ENCODE results near the gene RHBDD1.

RHBDD1 gene

DNA sequence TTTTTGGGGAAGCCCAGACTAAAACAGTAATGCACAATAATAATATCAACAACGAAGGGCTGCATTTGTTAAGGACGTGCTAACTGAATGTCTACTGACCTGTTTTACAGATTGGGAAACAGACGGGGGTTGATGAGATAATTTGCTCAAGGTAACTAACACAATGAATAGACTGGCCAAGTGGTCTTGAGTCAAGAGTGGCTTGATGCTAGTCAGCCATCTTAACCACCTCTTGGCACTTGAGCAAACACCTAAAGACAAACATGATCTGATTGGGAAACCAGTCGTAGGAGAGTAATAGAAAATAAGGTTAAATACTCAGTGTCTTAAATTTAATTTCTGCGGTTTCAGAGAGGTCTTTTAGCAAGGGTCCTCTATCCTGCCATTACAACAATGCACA is 14.2 kb downstream of the RHBDD1 start:
- Histone ChIP-seq H2BK5ac (ENCODE audit: low read length) (no peak overlapping the region), H2BK15ac (replicated peaks; ENCODE audit: low read depth) (no peak overlapping the region), H3K4me2 (ENCODE audit: low read length) (no peak overlapping the region), H3K27ac (ENCODE audit: low read depth, low read length) (no peak overlapping the region), H3K27me3 (ENCODE audit: insufficient read depth, low read length, poor library complexity) (no peaks in the 10 kb centered on the region), H3K56ac (ENCODE audit: low read length) (no peak overlapping the region), H3K9ac (ENCODE audit: low read length) (no peak overlapping the region), H2BK120ac (ENCODE audit: low read depth, low read length) (no peak overlapping the region), H3K79me2 (ENCODE audit: control insufficient read depth, insufficient read depth, low read length) (no peaks in the 10 kb centered on the region), H3K4ac (ENCODE audit: low read depth, low read length) (no peak overlapping the region), H3K4me1 (ENCODE audit: control insufficient read depth, low read depth, low read length) (peaks cover 2% of the 10 kb centered on the region), H4K8ac (ENCODE audit: low read depth, low read length) (no peak overlapping the region), H3K23ac (ENCODE audit: low read length) (no peak overlapping the region), H3K4me3 (ENCODE audit: low read length) (no peak overlapping the region), H3K18ac (ENCODE audit: low read length) (no peak overlapping the region), H2AK5ac (ENCODE audit: low read length) (no peak overlapping the region), H3K36me3 (ENCODE audit: control insufficient read depth, insufficient read depth, low read length) (no peaks in the 10 kb centered on the region), H3K79me1 (ENCODE audit: low read length) (no peaks in the 10 kb centered on the region), H4K5ac (ENCODE audit: low read length) (no peak overlapping the region)
- no peak for DNase-seq
- WGBS (ENCODE audit: extremely low coverage, insufficient coverage, low lambda C conversion rate), result no CpG with 5 or more reads among the region's 5 CpGs

DNA sequence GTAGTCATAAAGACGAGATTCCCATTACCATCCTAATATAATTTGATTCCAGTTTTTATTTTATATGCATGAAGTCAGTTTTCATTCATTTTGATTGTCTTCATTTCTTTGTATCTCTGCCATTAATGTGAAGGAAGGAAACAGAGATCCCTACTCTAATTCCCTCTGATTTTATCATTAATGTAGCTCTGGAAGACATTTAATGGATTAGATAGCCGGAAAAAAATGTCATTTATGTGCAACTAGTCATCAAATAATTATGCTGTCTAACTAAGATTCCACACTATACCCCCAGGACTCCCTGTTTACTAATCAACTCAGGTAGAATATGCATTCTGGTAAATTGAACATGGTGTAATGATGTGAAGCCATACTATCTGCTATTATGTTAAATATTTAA is 19.9 kb downstream of the RHBDD1 start:
- no CpG with 5 or more reads among the region's 2 CpGs for WGBS (ENCODE audit: extremely low coverage, insufficient coverage, low lambda C conversion rate)
- no peaks in the 10 kb centered on the region for H3K79me2 ChIP-seq (ENCODE audit: control insufficient read depth, insufficient read depth, low read length)

DNA sequence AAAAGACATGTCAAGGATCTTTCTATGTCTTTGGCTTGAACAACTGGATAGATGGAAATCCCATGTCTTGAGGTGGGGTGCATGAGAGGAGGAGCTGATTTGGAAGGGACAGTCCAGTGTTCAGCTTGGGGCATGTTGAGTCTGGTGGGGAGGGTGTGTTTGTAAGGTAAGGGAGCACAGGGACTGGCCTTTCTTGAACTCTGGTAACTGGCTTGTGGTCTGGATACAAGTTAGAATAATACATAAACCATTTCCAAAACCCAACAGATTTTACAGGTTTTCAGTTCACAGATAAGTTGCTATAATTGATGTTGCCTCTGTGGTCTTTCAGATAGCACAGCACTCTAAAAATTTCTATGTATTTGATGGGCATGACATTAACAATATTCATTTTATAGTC is 24.2 kb downstream of the RHBDD1 start:
- Histone ChIP-seq H2BK15ac (replicated peaks; ENCODE audit: low read depth) (no peak overlapping the region), H3K4me3 (ENCODE audit: low read length) (no peak overlapping the region), H2BK5ac (ENCODE audit: low read length) (no peak overlapping the region), H3K18ac (ENCODE audit: low read length) (no peak overlapping the region), H3K27ac (ENCODE audit: low read depth, low read length) (no peak overlapping the region), H2BK120ac (ENCODE audit: low read depth, low read length) (no peak overlapping the region), H2AK5ac (ENCODE audit: low read length) (no peak overlapping the region), H4K5ac (ENCODE audit: low read length) (no peak overlapping the region), H3K4ac (ENCODE audit: low read depth, low read length) (no peak overlapping the region), H3K4me2 (ENCODE audit: low read length) (no peak overlapping the region), H3K56ac (ENCODE audit: low read length) (no peak overlapping the region), H3K9ac (ENCODE audit: low read length) (no peak overlapping the region), H3K4me1 (ENCODE audit: control insufficient read depth, low read depth, low read length) (no peaks in the 10 kb centered on the region), H3K79me2 (ENCODE audit: control insufficient read depth, insufficient read depth, low read length) (no peaks in the 10 kb centered on the region), H3K79me1 (ENCODE audit: low read length) (peaks cover 5% of the 10 kb centered on the region), H3K27me3 (ENCODE audit: insufficient read depth, low read length, poor library complexity) (no peaks in the 10 kb centered on the region), H3K23ac (ENCODE audit: low read length) (no peak overlapping the region), H3K36me3 (ENCODE audit: control insufficient read depth, insufficient read depth, low read length) (no peaks in the 10 kb centered on the region), H4K8ac (ENCODE audit: low read depth, low read length) (no peak overlapping the region)
- DNase-seq, result no peak

More for the DNA sequence above, 19.9 kb downstream of the RHBDD1 start:
- Histone ChIP-seq H3K4me2 (ENCODE audit: low read length) (no peak overlapping the region), H2BK120ac (ENCODE audit: low read depth, low read length) (no peak overlapping the region), H2BK15ac (replicated peaks; ENCODE audit: low read depth) (no peak overlapping the region), H4K5ac (ENCODE audit: low read length) (no peak overlapping the region), H4K8ac (ENCODE audit: low read depth, low read length) (no peak overlapping the region), H2BK5ac (ENCODE audit: low read length) (no peak overlapping the region), H3K27ac (ENCODE audit: low read depth, low read length) (no peak overlapping the region), H3K79me1 (ENCODE audit: low read length) (peaks cover 3% of the 10 kb centered on the region), H3K27me3 (ENCODE audit: insufficient read depth, low read length, poor library complexity) (no peaks in the 10 kb centered on the region), H3K18ac (ENCODE audit: low read length) (no peak overlapping the region), H3K4ac (ENCODE audit: low read depth, low read length) (no peak overlapping the region), H3K56ac (ENCODE audit: low read length) (no peak overlapping the region), H3K9ac (ENCODE audit: low read length) (no peak overlapping the region), H3K36me3 (ENCODE audit: control insufficient read depth, insufficient read depth, low read length) (no peaks in the 10 kb centered on the region), H3K4me3 (ENCODE audit: low read length) (no peak overlapping the region), H2AK5ac (ENCODE audit: low read length) (no peak overlapping the region), H3K23ac (ENCODE audit: low read length) (no peak overlapping the region), H3K4me1 (ENCODE audit: control insufficient read depth, low read depth, low read length) (no peaks in the 10 kb centered on the region)
- no peak for DNase-seq

DNA sequence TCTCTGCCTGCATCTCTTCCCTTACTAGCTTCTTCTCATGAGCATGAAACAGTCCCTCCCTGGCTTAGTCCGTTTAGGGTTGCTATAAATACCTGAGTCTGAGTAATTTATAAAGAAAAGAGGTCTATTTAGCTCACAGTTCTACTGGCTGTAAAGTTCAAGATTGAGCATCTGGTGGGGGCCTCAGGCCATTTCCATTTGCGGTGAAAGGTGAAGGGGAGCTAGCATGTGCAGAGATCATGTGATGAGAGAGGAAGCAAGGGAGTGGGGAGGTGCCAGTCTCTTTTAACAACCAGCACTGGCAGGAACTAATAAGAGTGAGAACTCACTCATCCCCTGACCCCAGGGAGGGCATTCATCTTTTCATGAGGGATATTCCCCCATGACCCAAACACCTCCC is 26.8 kb downstream of the RHBDD1 start:
- no peaks in the 10 kb centered on the region for H3K79me2 ChIP-seq (ENCODE audit: control insufficient read depth, insufficient read depth, low read length)
- H2BK5ac ChIP-seq (ENCODE audit: low read length), result no peak overlapping the region
- H3K36me3 ChIP-seq (ENCODE audit: control insufficient read depth, insufficient read depth, low read length), result no peaks in the 10 kb centered on the region
- H3K4me1 ChIP-seq (ENCODE audit: control insufficient read depth, low read depth, low read length), result no peaks in the 10 kb centered on the region
- H3K23ac ChIP-seq (ENCODE audit: low read length), result no peak overlapping the region
- H2BK15ac ChIP-seq (replicated peaks; ENCODE audit: low read depth), result no peak overlapping the region
- no peak overlapping the region for H3K18ac ChIP-seq (ENCODE audit: low read length)
- no peak overlapping the region for H3K4me3 ChIP-seq (ENCODE audit: low read length)
- no peaks in the 10 kb centered on the region for H3K27me3 ChIP-seq (ENCODE audit: insufficient read depth, low read length, poor library complexity)
- no peak overlapping the region for H3K27ac ChIP-seq (ENCODE audit: low read depth, low read length)
- no peak overlapping the region for H3K9ac ChIP-seq (ENCODE audit: low read length)
- H3K4ac ChIP-seq (ENCODE audit: low read depth, low read length), result no peak overlapping the region
- H3K56ac ChIP-seq (ENCODE audit: low read length), result no peak overlapping the region
- peaks cover 5% of the 10 kb centered on the region for H3K79me1 ChIP-seq (ENCODE audit: low read length)
- no peak overlapping the region for H4K5ac ChIP-seq (ENCODE audit: low read length)
- no peak for DNase-seq
- no peak overlapping the region for H2BK120ac ChIP-seq (ENCODE audit: low read depth, low read length)
- H3K4me2 ChIP-seq (ENCODE audit: low read length), result no peak overlapping the region
- no peak overlapping the region for H2AK5ac ChIP-seq (ENCODE audit: low read length)
- H4K8ac ChIP-seq (ENCODE audit: low read depth, low read length), result no peak overlapping the region
- WGBS (ENCODE audit: extremely low coverage, insufficient coverage, low lambda C conversion rate), result no CpG with 5 or more reads among the region's 2 CpGs

DNA sequence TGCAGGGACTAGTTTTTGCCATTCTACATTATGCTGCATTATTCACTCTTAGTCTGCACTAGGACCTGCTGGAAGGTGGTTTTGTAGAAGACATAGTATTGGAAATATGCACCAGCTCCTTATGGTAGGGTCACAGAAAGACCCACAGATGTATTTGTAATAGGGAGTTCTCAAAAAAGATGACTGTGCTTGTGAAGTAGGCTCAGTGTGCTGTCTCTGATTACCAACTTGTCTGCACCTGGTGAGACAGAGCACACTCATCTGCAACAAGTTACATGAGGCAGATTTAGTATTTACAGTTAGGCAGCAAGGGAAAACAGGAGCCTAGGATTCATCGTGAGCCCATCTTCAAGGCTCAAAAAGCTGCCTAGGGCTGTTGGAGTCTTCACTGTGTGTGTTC is 29.4 kb downstream of the RHBDD1 start:
- Histone ChIP-seq H4K5ac (ENCODE audit: low read length) (no peak overlapping the region), H2BK15ac (replicated peaks; ENCODE audit: low read depth) (no peak overlapping the region), H3K4me1 (ENCODE audit: control insufficient read depth, low read depth, low read length) (no peaks in the 10 kb centered on the region), H3K4me3 (ENCODE audit: low read length) (no peak overlapping the region), H3K36me3 (ENCODE audit: control insufficient read depth, insufficient read depth, low read length) (no peaks in the 10 kb centered on the region), H3K56ac (ENCODE audit: low read length) (no peak overlapping the region), H3K4me2 (ENCODE audit: low read length) (no peak overlapping the region), H3K27me3 (ENCODE audit: insufficient read depth, low read length, poor library complexity) (no peaks in the 10 kb centered on the region), H2BK5ac (ENCODE audit: low read length) (no peak overlapping the region), H2BK120ac (ENCODE audit: low read depth, low read length) (no peak overlapping the region), H3K4ac (ENCODE audit: low read depth, low read length) (no peak overlapping the region), H3K79me1 (ENCODE audit: low read length) (peaks cover 2% of the 10 kb centered on the region), H3K18ac (ENCODE audit: low read length) (no peak overlapping the region), H3K79me2 (ENCODE audit: control insufficient read depth, insufficient read depth, low read length) (no peaks in the 10 kb centered on the region), H3K27ac (ENCODE audit: low read depth, low read length) (no peak overlapping the region), H4K8ac (ENCODE audit: low read depth, low read length) (no peak overlapping the region), H3K23ac (ENCODE audit: low read length) (no peak overlapping the region), H2AK5ac (ENCODE audit: low read length) (no peak overlapping the region), H3K9ac (ENCODE audit: low read length) (no peak overlapping the region)
- WGBS (ENCODE audit: extremely low coverage, insufficient coverage, low lambda C conversion rate), result no CpG with 5 or more reads among the region's 1 CpG
- no peak for DNase-seq

DNA sequence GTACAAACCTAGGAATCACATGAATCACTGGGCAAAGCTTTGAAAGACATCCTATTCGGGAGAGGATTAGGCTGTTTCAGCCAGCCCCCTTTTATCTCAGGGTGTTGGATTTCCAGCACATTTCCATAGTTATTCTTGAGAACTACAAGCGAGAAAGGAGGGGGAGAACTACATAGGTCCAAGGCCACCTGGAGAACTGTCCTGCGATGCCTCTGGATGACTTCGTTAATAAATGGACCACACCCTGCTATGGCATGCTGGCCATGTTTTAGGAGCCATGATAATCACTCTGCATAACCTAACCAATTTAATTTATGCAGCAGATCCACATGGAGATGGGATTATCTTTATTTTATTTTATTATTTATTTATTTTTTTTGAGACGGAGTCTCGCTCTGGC is 29.9 kb downstream of the RHBDD1 start:
- no peak overlapping the region for H3K56ac ChIP-seq (ENCODE audit: low read length)
- H3K4ac ChIP-seq (ENCODE audit: low read depth, low read length), result no peak overlapping the region
- no peak overlapping the region for H3K4me2 ChIP-seq (ENCODE audit: low read length)
- H2AK5ac ChIP-seq (ENCODE audit: low read length), result no peak overlapping the region
- peaks cover 2% of the 10 kb centered on the region for H3K79me1 ChIP-seq (ENCODE audit: low read length)
- no CpG with 5 or more reads among the region's 6 CpGs for WGBS (ENCODE audit: extremely low coverage, insufficient coverage, low lambda C conversion rate)
- H3K4me1 ChIP-seq (ENCODE audit: control insufficient read depth, low read depth, low read length), result no peaks in the 10 kb centered on the region
- no peak overlapping the region for H3K23ac ChIP-seq (ENCODE audit: low read length)
- H3K18ac ChIP-seq (ENCODE audit: low read length), result no peak overlapping the region
- no peak overlapping the region for H2BK120ac ChIP-seq (ENCODE audit: low read depth, low read length)
- H2BK5ac ChIP-seq (ENCODE audit: low read length), result no peak overlapping the region
- no peak for DNase-seq
- no peaks in the 10 kb centered on the region for H3K27me3 ChIP-seq (ENCODE audit: insufficient read depth, low read length, poor library complexity)
- no peak overlapping the region for H3K27ac ChIP-seq (ENCODE audit: low read depth, low read length)
- H3K9ac ChIP-seq (ENCODE audit: low read length), result no peak overlapping the region
- no peak overlapping the region for H4K5ac ChIP-seq (ENCODE audit: low read length)
- no peak overlapping the region for H4K8ac ChIP-seq (ENCODE audit: low read depth, low read length)
- no peak overlapping the region for H3K4me3 ChIP-seq (ENCODE audit: low read length)
- no peaks in the 10 kb centered on the region for H3K36me3 ChIP-seq (ENCODE audit: control insufficient read depth, insufficient read depth, low read length)
- no peaks in the 10 kb centered on the region for H3K79me2 ChIP-seq (ENCODE audit: control insufficient read depth, insufficient read depth, low read length)
- H2BK15ac ChIP-seq (replicated peaks; ENCODE audit: low read depth), result no peak overlapping the region
